GM23248 (cell line): Measurements from ENCODE around the gene C1orf167. TPM values are rescaled to one million over a fixed set of nuclear protein-coding genes. Genes with fewer than 3 reads are reported as not detected.

Experiments
- DNase-seq: peaks from one replicate; pipeline ENCODE4 v3.0.0-alpha.2; 2015
- H2AFZ ChIP-seq: fragments of 200-600 bp; sonication (generic); 2 replicates; pipeline ENCODE4 v1.6.1; 2016; ENCODE audit warnings: antibody characterized with exemption
- H3F3A ChIP-seq: fragments of 200-600 bp; sonication (generic); 2 replicates; pipeline ENCODE4 v1.6.1; 2016; ENCODE audit warnings: mild to moderate bottlenecking, antibody characterized with exemption, mixed run types; ENCODE audit not compliant: insufficient read depth
- H3K27ac ChIP-seq: fragments of 200-600 bp; sonication (generic); 2 replicates; pipeline ENCODE4 v1.5.1; 2016; ENCODE audit warnings: mild to moderate bottlenecking
- H3K27me3 ChIP-seq: fragments of 200-600 bp; sonication (generic); replicated peaks from 2 replicates; pipeline ENCODE4 v1.6.1; 2016; ENCODE audit warnings: mild to moderate bottlenecking; ENCODE audit not compliant: insufficient read depth
- H3K36me3 ChIP-seq: fragments of 200-600 bp; sonication (generic); 2 replicates; pipeline ENCODE4 v1.6.1; 2016; ENCODE audit warnings: low read depth, mild to moderate bottlenecking
- H3K4me1 ChIP-seq: fragments of 200-600 bp; sonication (generic); 2 replicates; pipeline ENCODE4 v1.6.1; 2016; ENCODE audit warnings: mild to moderate bottlenecking; ENCODE audit not compliant: insufficient read depth
- H3K4me2 ChIP-seq: fragments of 200-600 bp; sonication (generic); one replicate; pipeline ENCODE4 v1.6.1; 2016; ENCODE audit warnings: mild to moderate bottlenecking; ENCODE audit not compliant: unreplicated experiment
- H3K4me3 ChIP-seq: fragments of 200-600 bp; sonication (generic); 2 replicates; pipeline ENCODE4 v1.5.1; 2016; ENCODE audit warnings: mild to moderate bottlenecking
- H3K79me2 ChIP-seq: fragments of 200-600 bp; sonication (generic); 2 replicates; pipeline ENCODE4 v1.6.1; 2016; ENCODE audit warnings: mild to moderate bottlenecking; ENCODE audit not compliant: insufficient read depth
- H3K9ac ChIP-seq: fragments of 200-600 bp; sonication (generic); 2 replicates; pipeline ENCODE4 v1.6.1; 2016; ENCODE audit warnings: mild to moderate bottlenecking
- H3K9me2 ChIP-seq: fragments of 200-600 bp; sonication (generic); 2 replicates; pipeline ENCODE4 v1.6.1; 2016; ENCODE audit warnings: mixed run types, mild to moderate bottlenecking, moderate library complexity; ENCODE audit not compliant: insufficient read depth
- H3K9me3 ChIP-seq: fragments of 200-600 bp; sonication (generic); one replicate; pipeline ENCODE4 v1.6.1; 2017; ENCODE audit warnings: low read depth
- H4K20me1 ChIP-seq: fragments of 200-600 bp; sonication (generic); 2 replicates; pipeline ENCODE4 v1.6.0; 2016; ENCODE audit not compliant: insufficient read depth
- EZH2 ChIP-seq: fragments of 200-600 bp; sonication (generic); IDR thresholded peaks from 2 replicates; pipeline ENCODE4 v1.6.1; 2018; ENCODE audit warnings: antibody characterized with exemption, mild to moderate bottlenecking; ENCODE audit not compliant: insufficient read depth, poor library complexity, severe bottlenecking
- EZH2phosphoT487 ChIP-seq: fragments of 200-600 bp; sonication (generic); IDR thresholded peaks from 2 replicates; pipeline ENCODE4 v1.6.1; 2018; ENCODE audit warnings: antibody characterized with exemption, moderate library complexity, mild to moderate bottlenecking, low read depth; ENCODE audit not compliant: insufficient read depth
- WGBS, 2 experiments: methylation state at CpG; one replicate each; pipeline ENCODE4 v1.1.6; 2015 to 2017; ENCODE audit warnings: low lambda C conversion rate in 2 of 2, low coverage in 1 of 2; ENCODE audit errors: missing lambda C conversion rate in 2 of 2; 5-methylcytosine and 5-hydroxymethylcytosine counted together
- in situ Hi-C: fragments of 300-500 bp; cut with MboI; formaldehyde crosslinking; loops from 2 replicates; pipeline ENCODE4 v1.15.0; 2020
- polyA plus RNA-seq: library from polyadenylated mRNA; unstranded; fragments of >200 nt; fragmentation: Nextera tagmentation; extraction: Ambion mirVana; gene quantifications from 2 replicates; pipeline ENCODE4 v1.2.1, GENCODE V29; 2016
- total RNA-seq: library from RNA; depleted of rRNA; stranded (reverse); fragments of >200 nt; shearing (Covaris generic); gene quantifications from 2 replicates; pipeline ENCODE4 v1.2.3, GENCODE V29; 2014

Gene C1orf167
- total and polyA plus RNA-seq, 2 experiments from 2014 or later, result 0.43 TPM; not detected in 1

DNA sequence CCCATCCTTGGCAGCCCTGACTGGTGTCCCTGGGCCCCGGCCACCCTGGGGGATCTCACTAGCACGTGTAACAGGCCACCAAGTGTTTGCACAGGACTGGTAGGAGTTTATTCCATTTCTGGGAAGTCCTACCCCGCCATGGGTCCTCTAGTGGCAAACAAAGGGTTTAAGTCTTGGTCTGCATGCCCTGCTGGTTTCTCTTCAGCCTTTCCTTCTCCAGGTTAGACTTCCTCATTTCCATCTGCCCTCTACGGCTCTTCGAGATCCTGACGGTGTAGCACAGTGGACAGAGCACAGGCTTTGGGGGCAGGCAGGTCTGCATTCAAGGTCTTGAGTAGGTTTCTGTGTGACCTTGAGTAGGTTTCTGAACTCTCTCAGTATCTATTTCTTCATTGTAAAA, 23.2 kb upstream of the C1orf167 start:
- in situ Hi-C loops, result no loop called here
- H3K9me3 ChIP-seq, result no peaks in the 10 kb centered on the region
- no peaks in the 10 kb centered on the region for H4K20me1 ChIP-seq
- H3K9me2 ChIP-seq, result no peaks in the 10 kb centered on the region
- peaks cover 11% of the 10 kb centered on the region for H3F3A ChIP-seq
- WGBS, 2 experiments, result 69 to 71% methylated on average over 6 of the region's 6 CpGs
- DNase-seq, result no peak
- H3K36me3 ChIP-seq, result no peaks in the 10 kb centered on the region
- no peak overlapping the region for H3K27ac ChIP-seq
- H2AFZ ChIP-seq, result no peak overlapping the region
- no peaks in the 10 kb centered on the region for H3K27me3 ChIP-seq
- H3K4me2 ChIP-seq, result no peak overlapping the region
- peaks cover 47% of the 10 kb centered on the region for H3K79me2 ChIP-seq
- peaks cover 7% of the 10 kb centered on the region; the same call in 1 of the 2 replicates for H3K4me1 ChIP-seq
- H3K9ac ChIP-seq, result no peak overlapping the region
- H3K4me3 ChIP-seq, result no peak overlapping the region
- TF ChIP-seq EZH2 (no peak), EZH2phosphoT487 (no peak)

DNA sequence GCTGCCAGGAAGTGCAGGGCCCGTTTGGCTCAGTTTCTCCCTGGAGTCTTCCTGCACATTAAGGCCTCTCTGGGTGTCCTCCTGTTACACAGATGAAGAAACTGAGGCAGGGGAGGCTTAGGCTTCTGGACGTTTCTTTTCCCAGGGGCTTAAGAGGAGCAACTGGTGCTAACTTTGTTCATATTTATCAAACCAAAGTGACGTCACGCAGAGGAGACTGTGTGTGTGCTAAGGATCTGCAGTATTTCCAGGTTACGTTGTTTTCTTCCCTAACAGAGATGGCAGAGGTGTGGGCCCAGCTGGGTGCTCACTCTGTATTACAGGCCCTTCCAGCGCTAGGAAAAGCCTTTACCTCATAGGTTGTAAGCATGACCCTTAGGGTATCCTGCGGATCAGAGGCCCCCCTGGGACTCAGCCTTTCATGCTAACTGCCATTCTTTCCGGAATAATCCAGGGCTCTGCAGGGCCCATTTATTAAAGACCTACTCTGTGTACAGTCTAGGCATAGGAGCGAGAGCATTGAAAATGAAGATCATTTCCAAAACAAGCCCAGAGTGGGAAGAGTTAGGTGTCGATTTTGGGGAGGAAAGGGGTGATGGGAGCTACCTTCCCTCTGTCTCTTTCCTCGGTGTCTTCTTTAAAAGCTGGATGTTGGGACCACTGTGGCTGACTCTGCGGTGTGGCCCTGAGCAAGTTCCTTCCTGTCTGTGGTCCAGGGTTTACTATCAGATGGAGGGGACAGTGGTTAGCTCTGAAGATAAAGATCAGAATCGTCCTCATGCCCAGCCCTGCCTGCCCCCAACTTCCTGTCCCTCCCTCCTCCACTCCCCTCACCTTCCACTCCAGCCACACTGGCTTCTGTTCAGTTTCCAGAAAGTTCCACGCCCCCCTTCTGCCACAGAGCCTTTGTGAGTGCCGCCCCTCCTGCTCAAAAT, 21.5 kb upstream of the C1orf167 start:
- in situ Hi-C loops, result no loop called here
- Histone ChIP-seq H3K36me3 (no peaks in the 10 kb centered on the region), H3K4me1 (peaks cover 7% of the 10 kb centered on the region; the same call in 1 of the 2 replicates), H3K27ac (no peak overlapping the region), H3K9me2 (no peaks in the 10 kb centered on the region), H3K4me3 (no peak overlapping the region), H2AFZ (no peak overlapping the region), H3K79me2 (peaks cover 47% of the 10 kb centered on the region), H4K20me1 (no peaks in the 10 kb centered on the region), H3K4me2 (no peak overlapping the region), H3K27me3 (no peaks in the 10 kb centered on the region), H3K9me3 (no peaks in the 10 kb centered on the region), H3F3A (peaks cover 6% of the 10 kb centered on the region), H3K9ac (no peak overlapping the region)
- no peak for DNase-seq
- TF ChIP-seq EZH2phosphoT487, result no peak
- TF ChIP-seq EZH2, result no peak
- WGBS, 2 experiments, result 69 to 72% methylated on average over 15 of the region's 15 CpGs

DNA sequence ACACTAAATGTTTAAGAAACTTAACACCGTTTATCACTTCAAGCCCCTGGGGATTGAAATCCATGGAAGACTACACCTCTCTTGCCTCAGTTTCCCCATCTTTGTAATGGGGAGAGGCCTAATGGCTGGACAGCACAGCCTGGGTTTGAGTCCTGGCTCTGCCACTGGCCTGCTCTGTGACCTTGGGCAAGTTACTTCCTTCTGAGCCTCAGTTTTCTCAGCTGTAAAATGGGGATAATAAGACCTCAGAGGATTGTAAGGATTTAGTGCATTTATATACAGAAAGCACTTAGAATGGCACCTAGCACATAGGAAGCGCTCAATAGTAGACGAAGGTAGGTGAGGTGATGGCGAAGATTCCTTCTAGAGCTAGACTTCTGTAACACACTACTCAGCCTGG, 20.5 kb upstream of the C1orf167 start:
- WGBS, 2 experiments, result 75 to 90% methylated on average over 4 of the region's 4 CpGs
- no peak for DNase-seq
- TF ChIP-seq EZH2phosphoT487 (no peak), EZH2 (no peak)
- peaks cover 7% of the 10 kb centered on the region; the same call in 1 of the 2 replicates for H3K4me1 ChIP-seq
- H3K27ac ChIP-seq, result no peak overlapping the region
- H3K9ac ChIP-seq, result no peak overlapping the region
- H3K4me2 ChIP-seq, result no peak overlapping the region
- no peaks in the 10 kb centered on the region for H3K36me3 ChIP-seq
- peaks cover 47% of the 10 kb centered on the region for H3K79me2 ChIP-seq
- H3K27me3 ChIP-seq, result no peaks in the 10 kb centered on the region
- no peak overlapping the region for H3K4me3 ChIP-seq
- no peaks in the 10 kb centered on the region for H3K9me3 ChIP-seq
- no peak overlapping the region for H2AFZ ChIP-seq
- in situ Hi-C loops, result no loop called here
- H3F3A ChIP-seq, result peaks cover 5% of the 10 kb centered on the region
- no peaks in the 10 kb centered on the region for H4K20me1 ChIP-seq
- no peaks in the 10 kb centered on the region for H3K9me2 ChIP-seq

DNA sequence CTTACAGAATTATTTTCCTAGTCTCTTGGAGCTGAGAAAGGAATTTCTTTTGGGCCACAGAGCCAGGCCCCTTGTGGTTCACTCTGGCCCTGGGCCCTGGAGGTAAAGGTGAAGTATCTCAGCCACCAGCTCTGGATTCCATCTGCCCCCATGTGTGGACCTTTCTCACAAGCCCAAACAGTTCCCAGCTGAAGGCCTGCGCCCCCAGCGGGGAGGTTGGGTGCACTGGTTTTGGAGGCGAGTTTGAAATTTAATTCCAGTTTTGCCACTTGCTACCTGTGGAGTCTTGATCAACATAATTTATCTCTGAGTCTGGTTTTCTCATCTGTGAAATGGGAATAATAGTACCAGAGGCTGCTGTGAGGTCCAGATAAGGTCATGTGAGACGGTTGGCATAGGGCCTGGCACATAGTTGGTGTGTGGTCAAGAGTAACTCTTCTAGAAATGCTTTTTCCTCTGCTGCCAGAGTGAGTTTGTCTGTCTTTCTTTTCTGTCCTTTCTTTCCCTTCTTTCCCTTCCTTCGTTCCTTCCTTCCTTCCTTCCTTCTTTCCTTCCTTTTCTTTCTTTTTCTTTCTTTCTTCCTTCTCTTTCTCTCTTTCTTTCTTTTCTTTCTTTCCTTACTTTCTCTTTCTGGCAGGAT, 20.0 kb upstream of the C1orf167 start:
- in situ Hi-C loops, result no loop called here
- no peak for TF ChIP-seq EZH2
- no peak for TF ChIP-seq EZH2phosphoT487

More for the DNA sequence above, 20.0 kb upstream of the C1orf167 start:
- no peak overlapping the region for H3K9ac ChIP-seq
- peaks cover 7% of the 10 kb centered on the region; the same call in 1 of the 2 replicates for H3K4me1 ChIP-seq
- no peaks in the 10 kb centered on the region for H3K27me3 ChIP-seq
- no peaks in the 10 kb centered on the region for H3K9me2 ChIP-seq
- H3K9me3 ChIP-seq, result no peaks in the 10 kb centered on the region
- H3K36me3 ChIP-seq, result no peaks in the 10 kb centered on the region
- peaks cover 47% of the 10 kb centered on the region for H3K79me2 ChIP-seq
- DNase-seq, result no peak
- no peak overlapping the region for H3K4me3 ChIP-seq
- H3F3A ChIP-seq, result peaks cover 4% of the 10 kb centered on the region
- H3K4me2 ChIP-seq, result no peak overlapping the region
- WGBS, 2 experiments, result 54 to 79% methylated on average over 5 of the region's 5 CpGs
- no peaks in the 10 kb centered on the region for H4K20me1 ChIP-seq
- no peak overlapping the region for H3K27ac ChIP-seq
- H2AFZ ChIP-seq, result no peak overlapping the region
